GM12878 (cell line): ENCODE measurements around the gene HEMK1. TPM values are rescaled to one million over a fixed set of nuclear protein-coding genes. Genes with fewer than 3 reads are reported as not detected.

Experiments used
- EP300 ChIP-seq, 2 experiments: fragments of 150-350 bp in 1 of 2; IDR thresholded peaks; 2 replicates each; pipeline ENCODE4 v1.6.1; 2011 to 2012; ENCODE audit warnings: low read depth in 2 of 2, low read length in 2 of 2, borderline replicate concordance in 1 of 2, improper control_type of control experiment in 1 of 2, inconsistent platforms in 1 of 2; ENCODE audit not compliant: control insufficient read depth in 1 of 2
- MEF2A ChIP-seq: IDR thresholded peaks from 2 replicates; pipeline ENCODE4 v1.6.1; 2011; ENCODE audit warnings: low read depth, mild to moderate bottlenecking, low read length, moderate library complexity; ENCODE audit not compliant: insufficient read depth
- MTA3 ChIP-seq: IDR thresholded peaks from 2 replicates; pipeline ENCODE4 v1.6.1; 2012; ENCODE audit warnings: low read length, inconsistent platforms, borderline replicate concordance
- NFXL1 ChIP-seq: fragments of 450-650 bp; IDR thresholded peaks from 2 replicates; pipeline ENCODE4 v1.6.1; 2017; ENCODE audit warnings: antibody characterized with exemption, mild to moderate bottlenecking, borderline replicate concordance
- NFYA ChIP-seq: IDR thresholded peaks from 2 replicates; pipeline ENCODE4 v1.6.1; 2011; ENCODE audit warnings: low read depth, mild to moderate bottlenecking, low read length, improper control_type of control experiment, borderline replicate concordance
- NFYB ChIP-seq: IDR thresholded peaks from 2 replicates; pipeline ENCODE4 v1.6.1; 2011; ENCODE audit warnings: low read depth, mild to moderate bottlenecking, low read length, improper control_type of control experiment, moderate library complexity; ENCODE audit not compliant: insufficient read depth
- POLR2AphosphoS2 ChIP-seq: IDR thresholded peaks from 2 replicates; pipeline ENCODE4 v1.6.1; 2011; ENCODE audit warnings: low read depth, mild to moderate bottlenecking, low read length, improper control_type of control experiment, moderate library complexity
- RCOR1 ChIP-seq: conservative IDR thresholded peaks from 2 replicates; pipeline ENCODE4 v1.6.1; 2012; ENCODE audit warnings: low read depth, low read length, improper control_type of control experiment
- REST ChIP-seq: IDR thresholded peaks from 2 replicates; pipeline ENCODE4 v1.6.1; 2012; ENCODE audit warnings: mild to moderate bottlenecking, low read depth, low read length
- SMC3 ChIP-seq: IDR thresholded peaks from 2 replicates; pipeline ENCODE4 v1.6.1; 2011; ENCODE audit warnings: low read length, improper control_type of control experiment, borderline replicate concordance
- TAF1 ChIP-seq: IDR thresholded peaks from 2 replicates; pipeline ENCODE4 v1.6.1; 2011; ENCODE audit warnings: mild to moderate bottlenecking, low read depth, low read length, borderline replicate concordance
- TBL1XR1 ChIP-seq: IDR thresholded peaks from 2 replicates; pipeline ENCODE4 v1.6.1; 2012; ENCODE audit warnings: low read depth, low read length, improper control_type of control experiment
- ZBTB4 ChIP-seq: fragments of 450-650 bp; formaldehyde crosslinking; IDR thresholded peaks from 2 replicates; pipeline ENCODE4 v1.4.0; 2022; ENCODE audit warnings: mild to moderate bottlenecking, moderate library complexity
- polyA plus RNA-seq, 11 experiments: library from polyadenylated mRNA; depleted of rRNA in 4 of 11; unstranded in 6 of 11; stranded (reverse) in 5 of 11; fragments of >200 nt; fragmentation: Nextera tagmentation in 4 of 11; fragmentation: Illumina TruSeq in 1 of 11; extraction: Ambion mirVana in 4 of 11; extraction: Trizol in 1 of 11; gene quantifications; 1 replicate in 1 of 11; 2 replicates in 10 of 11; pipeline versions ENCODE4 v1.2.1 to v1.2.3, GENCODE V29; 2011 to 2016; ENCODE audit warnings: inconsistent platforms in 2 of 11, missing spikeins in 2 of 11, low read depth in 1 of 11
- total RNA-seq, 4 experiments: library from RNA; depleted of rRNA in 3 of 4; stranded (reverse); fragments of >200 nt in 3 of 4; fragmentation: Illumina TruSeq in 1 of 4; extraction: Trizol in 1 of 4; gene quantifications; 2 replicates each; pipeline versions ENCODE4 v1.2.1 to v1.2.3, GENCODE V29; 2013 to 2021
- TF ChIP-seq, protein P1 (sequence below): fragments of 450-650 bp; formaldehyde crosslinking; IDR thresholded peaks from 2 replicates; pipeline ENCODE4 v1.4.0; 2020; ENCODE audit warnings: mild to moderate bottlenecking, moderate library complexity

HEMK1 gene
- total and polyA plus RNA-seq, 10 of the 15 experiments (the other 5 are each of a cell fraction or from before 2014, with no cell fraction given) = 2.8 to 19.0 (median 12.0) TPM

GRCh38 chr3:50611464-50612233 lies 42.3 kb downstream of the HEMK1 start, which contains the start of gene CISH (continued):
- TF ChIP-seq ZBTB4 (CRISPR knock-in tag) = no peak
- TF ChIP-seq NFYB = peak; percentile 87
- TF ChIP-seq MTA3 = no peak
- TF ChIP-seq NFXL1 = no peak
- no peak for TF ChIP-seq MEF2A
- TF ChIP-seq, protein P1, sequence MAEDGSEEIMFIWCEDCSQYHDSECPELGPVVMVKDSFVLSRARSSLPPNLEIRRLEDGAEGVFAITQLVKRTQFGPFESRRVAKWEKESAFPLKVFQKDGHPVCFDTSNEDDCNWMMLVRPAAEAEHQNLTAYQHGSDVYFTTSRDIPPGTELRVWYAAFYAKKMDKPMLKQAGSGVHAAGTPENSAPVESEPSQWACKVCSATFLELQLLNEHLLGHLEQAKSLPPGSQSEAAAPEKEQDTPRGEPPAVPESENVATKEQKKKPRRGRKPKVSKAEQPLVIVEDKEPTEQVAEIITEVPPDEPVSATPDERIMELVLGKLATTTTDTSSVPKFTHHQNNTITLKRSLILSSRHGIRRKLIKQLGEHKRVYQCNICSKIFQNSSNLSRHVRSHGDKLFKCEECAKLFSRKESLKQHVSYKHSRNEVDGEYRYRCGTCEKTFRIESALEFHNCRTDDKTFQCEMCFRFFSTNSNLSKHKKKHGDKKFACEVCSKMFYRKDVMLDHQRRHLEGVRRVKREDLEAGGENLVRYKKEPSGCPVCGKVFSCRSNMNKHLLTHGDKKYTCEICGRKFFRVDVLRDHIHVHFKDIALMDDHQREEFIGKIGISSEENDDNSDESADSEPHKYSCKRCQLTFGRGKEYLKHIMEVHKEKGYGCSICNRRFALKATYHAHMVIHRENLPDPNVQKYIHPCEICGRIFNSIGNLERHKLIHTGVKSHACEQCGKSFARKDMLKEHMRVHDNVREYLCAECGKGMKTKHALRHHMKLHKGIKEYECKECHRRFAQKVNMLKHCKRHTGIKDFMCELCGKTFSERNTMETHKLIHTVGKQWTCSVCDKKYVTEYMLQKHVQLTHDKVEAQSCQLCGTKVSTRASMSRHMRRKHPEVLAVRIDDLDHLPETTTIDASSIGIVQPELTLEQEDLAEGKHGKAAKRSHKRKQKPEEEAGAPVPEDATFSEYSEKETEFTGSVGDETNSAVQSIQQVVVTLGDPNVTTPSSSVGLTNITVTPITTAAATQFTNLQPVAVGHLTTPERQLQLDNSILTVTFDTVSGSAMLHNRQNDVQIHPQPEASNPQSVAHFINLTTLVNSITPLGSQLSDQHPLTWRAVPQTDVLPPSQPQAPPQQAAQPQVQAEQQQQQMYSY (CRISPR knock-in tag) = 0 out of 2 replicates have a peak, but pooled peaks have one; percentile 45
- TF ChIP-seq SMC3 = no peak
- no peak for TF ChIP-seq POLR2AphosphoS2
- TF ChIP-seq TBL1XR1 = no peak
- no peak for TF ChIP-seq RCOR1
- no peak for TF ChIP-seq EP300 (IDR thresholded peaks at IDR 0.05; ENCODE audit: borderline replicate concordance in 1 of 2, control insufficient read depth in 1 of 2, low read depth in 2 of 2, low read length in 2 of 2)
- no peak for TF ChIP-seq NFYA
- no peak for TF ChIP-seq REST
- TF ChIP-seq TAF1 = peak; percentile 62; the same call in 1 of the 2 replicates
